Right lobe of liver (tissue), 4 donors: ENCODE results near the gene PRPF19.

Experiments
- CTCF ChIP-seq, 4 donors: fragments of 200-600 bp in 3 of 4; fragments of 450-650 bp in 1 of 4; IDR thresholded peaks; one replicate each; pipeline versions ENCODE4 v1.5.1 to v1.8.0; 2016 to 2022; ENCODE audit warnings: antibody characterized with exemption in 4 of 4, mild to moderate bottlenecking in 2 of 4
- POLR2A ChIP-seq: fragments of 450-650 bp; IDR thresholded peaks from one replicate; pipeline ENCODE4 v1.6.1; 2017; ENCODE audit warnings: antibody characterized with exemption, mild to moderate bottlenecking
- donor health status: DM: no; HTN: no; CAD: no.
- donor health status: DM: no; HTN: no; CAD: no.
- donor health status: DM: no; HTN: yes; CAD: no.

GRCh38 chr11:60954421-60954820 is 48.0 kb upstream of the PRPF19 start:
- no peak for TF ChIP-seq CTCF (IDR thresholded peaks at IDR 0.05)
- TF ChIP-seq POLR2A = no peak
